Activated CD4-positive, alpha-beta T cell treated with anti-CD3 and anti-CD28 coated beads for 36 hours (primary cell): ENCODE results near the gene OR6C75. TPM values are rescaled to one million over a fixed set of nuclear protein-coding genes. Genes with fewer than 3 reads are reported as not detected.
"Not testable (repeated sequence)": the region's sequence is repeated elsewhere in the genome, so short reads cannot be mapped to it uniquely, and the experiment has no call there.

Experiments used
- ATAC-seq: fragments of 200-7000 bp; cut with Tn5 transposase; one replicate; pipeline ENCODE4 v1.10.0; 2021; ENCODE audit warnings: mild to moderate bottlenecking, moderate library complexity
- CTCF ChIA-PET: fragments of 350-600 bp; sonication (Branson Sonifier 250); formaldehyde crosslinking; loops from one replicate; lab custom pipeline; 2021; ENCODE audit warnings: antibody characterized with exemption; lab: Charles Lee
- POLR2A ChIA-PET: fragments of 350-600 bp; sonication (Branson Sonifier 250); formaldehyde crosslinking; loops from one replicate; lab custom pipeline; 2021; ENCODE audit warnings: antibody characterized with exemption, inconsistent platforms; lab: Charles Lee
- DNase-seq: peaks from one replicate; pipeline ENCODE4 v3.0.0-alpha.2; 2020
- H3K27ac Mint-ChIP-seq: one replicate; pipeline ENCODE4 v1.8.0; 2021; ENCODE audit warnings: mixed read lengths
- H3K27me3 Mint-ChIP-seq: one replicate; pipeline ENCODE4 v1.8.0; 2021; ENCODE audit warnings: mixed read lengths
- H3K36me3 Mint-ChIP-seq: one replicate; pipeline ENCODE4 v1.8.0; 2021; ENCODE audit warnings: low read depth, mixed read lengths
- H3K4me1 Mint-ChIP-seq: one replicate; pipeline ENCODE4 v1.8.0; 2021; ENCODE audit warnings: mixed read lengths
- H3K4me3 Mint-ChIP-seq: one replicate; pipeline ENCODE4 v1.8.0; 2021; ENCODE audit warnings: mild to moderate bottlenecking, moderate library complexity, mixed read lengths
- H3K9me3 Mint-ChIP-seq: one replicate; pipeline ENCODE4 v1.8.0; 2021; ENCODE audit warnings: low read depth, mixed read lengths
- intact Hi-C, 2 experiments: fragments of 100-400 bp; cut with DNase I in 1 of 2; cut with micrococcal nuclease in 1 of 2; formaldehyde crosslinking; loops; one replicate each; pipeline versions ENCODE4 v1.14.2 to v1.15.1; 2022 to 2024; cut with DNase I, micrococcal nuclease
- total RNA-seq, 2 experiments: library from RNA; stranded (reverse); gene quantifications; one replicate each; pipeline ENCODE4 v1.2.3, GENCODE V29; 2021

The OR6C75 gene
- total RNA-seq, 2 experiments from 2014 or later: not detected

DNA sequence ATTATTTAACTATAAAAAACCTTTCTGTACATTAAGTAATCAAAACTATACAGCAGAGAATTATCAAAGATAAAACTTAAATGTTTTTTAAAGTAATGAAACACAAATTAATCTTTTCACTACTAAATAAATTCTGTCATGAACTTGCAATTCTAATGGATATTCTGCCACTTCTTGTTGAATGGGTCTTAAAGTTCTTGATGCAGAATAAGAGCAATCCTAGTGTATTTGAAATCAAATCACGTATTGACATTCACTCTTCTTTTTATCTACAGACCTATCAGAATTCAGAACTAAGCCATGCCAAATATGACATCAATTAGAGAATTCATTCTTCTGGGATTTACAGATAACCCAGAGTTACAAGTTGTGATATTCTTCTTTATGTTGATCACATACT is 37.5 kb downstream of the OR6C75 start, which contains the start of gene OR6C65:
TSS of gene OR6C65 (plus strand) at position 301 of the 400 bp plus-strand sequence. CDS start at position 301, 0 bp downstream.
- no peak for ATAC-seq
- Mint-ChIP-seq H3K27me3 (peaks cover 16% of the 10 kb centered on the region), H3K4me1 (no peaks in the 10 kb centered on the region), H3K4me3 (no peak within 1 kb of the TSS), H3K36me3 (no peaks in the 10 kb centered on the region), H3K9me3 (no peaks in the 10 kb centered on the region), H3K27ac (no peak within 1 kb of the TSS)
- ChIA-PET CTCF (no interaction called here), POLR2A (no interaction called here)
- intact Hi-C loops: no loop called here
- DNase-seq: no peak

DNA sequence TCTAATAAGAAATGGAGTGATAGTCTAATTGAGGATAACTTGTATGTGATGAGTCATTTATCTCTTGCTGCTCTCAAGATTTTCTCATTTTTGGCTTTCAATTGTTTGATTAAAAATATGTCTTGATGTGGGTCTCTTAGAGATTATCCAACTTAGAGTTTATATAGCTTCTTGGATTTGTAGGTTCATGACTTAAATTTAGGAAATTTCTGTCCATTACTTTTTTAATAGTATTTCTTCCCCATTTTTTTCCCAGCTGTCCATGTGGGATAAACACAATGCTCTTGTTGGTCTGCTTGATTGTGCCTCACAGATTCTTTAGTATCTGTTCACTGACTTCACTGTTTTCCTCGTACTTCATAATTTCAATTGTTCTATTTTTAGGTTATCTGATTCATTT is 45.1 kb downstream of the OR6C75 start:
- peaks cover 10% of the 10 kb centered on the region for H3K27me3 Mint-ChIP-seq
- no peak for DNase-seq
- no peaks in the 10 kb centered on the region for H3K4me1 Mint-ChIP-seq
- no peak overlapping the region for H3K27ac Mint-ChIP-seq
- H3K9me3 Mint-ChIP-seq: peaks cover 2% of the 10 kb centered on the region
- H3K36me3 Mint-ChIP-seq: no peaks in the 10 kb centered on the region
- CTCF ChIA-PET: no interaction called here
- no peak for ATAC-seq
- no peak overlapping the region for H3K4me3 Mint-ChIP-seq
- POLR2A ChIA-PET: no interaction called here
- intact Hi-C loops: no loop called here

DNA sequence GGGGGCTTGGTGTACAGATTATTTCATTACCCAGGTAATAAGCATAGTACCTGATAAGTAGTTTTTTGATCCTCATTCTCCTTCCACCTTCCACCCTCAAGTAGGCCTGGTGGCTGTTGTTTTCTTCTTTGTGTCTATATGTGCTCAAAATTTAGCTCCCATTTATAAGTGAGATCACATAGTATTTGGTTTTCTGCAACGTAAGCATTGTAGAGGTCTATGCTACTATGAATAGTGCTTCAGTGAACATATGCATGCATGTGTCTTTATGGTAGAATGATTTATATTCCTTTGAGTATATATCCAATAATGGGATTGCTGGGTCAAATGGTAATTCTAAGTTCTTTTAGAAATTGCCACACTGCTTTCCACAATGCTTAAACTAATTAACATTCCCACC is 46.4 kb downstream of the OR6C75 start:
- H3K4me3 Mint-ChIP-seq, H3K36me3 Mint-ChIP-seq, intact Hi-C loops, H3K27ac Mint-ChIP-seq, H3K9me3 Mint-ChIP-seq, DNase-seq, H3K4me1 Mint-ChIP-seq, POLR2A ChIA-PET, ATAC-seq, CTCF ChIA-PET: not testable (repeated sequence)
- H3K27me3 Mint-ChIP-seq: peaks cover 11% of the 10 kb centered on the region

DNA sequence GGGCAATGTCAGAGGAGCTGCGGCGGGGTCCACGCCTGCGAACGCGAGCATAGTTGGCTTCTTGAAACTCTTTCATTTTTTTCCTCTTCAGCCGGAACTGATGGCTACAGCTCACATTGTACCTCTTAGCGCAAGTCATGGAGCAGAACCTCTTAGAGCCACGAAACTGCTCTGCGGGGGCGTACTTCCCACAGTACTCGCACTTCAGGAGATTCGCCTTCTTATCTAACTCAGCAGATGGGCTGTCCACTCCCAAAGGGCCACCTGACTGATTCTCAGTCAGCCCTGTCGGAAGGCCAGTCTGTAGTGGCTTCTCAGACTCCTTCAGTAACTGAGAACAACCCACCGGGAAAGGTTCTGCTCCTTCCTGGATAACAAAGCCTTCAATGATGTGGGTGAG is 49.4 kb downstream of the OR6C75 start:
- H3K4me3 Mint-ChIP-seq, ATAC-seq, intact Hi-C loops, CTCF ChIA-PET, POLR2A ChIA-PET, H3K27ac Mint-ChIP-seq, H3K36me3 Mint-ChIP-seq, DNase-seq, H3K9me3 Mint-ChIP-seq, H3K4me1 Mint-ChIP-seq: not testable (repeated sequence)
- peaks cover 29% of the 10 kb centered on the region for H3K27me3 Mint-ChIP-seq

DNA sequence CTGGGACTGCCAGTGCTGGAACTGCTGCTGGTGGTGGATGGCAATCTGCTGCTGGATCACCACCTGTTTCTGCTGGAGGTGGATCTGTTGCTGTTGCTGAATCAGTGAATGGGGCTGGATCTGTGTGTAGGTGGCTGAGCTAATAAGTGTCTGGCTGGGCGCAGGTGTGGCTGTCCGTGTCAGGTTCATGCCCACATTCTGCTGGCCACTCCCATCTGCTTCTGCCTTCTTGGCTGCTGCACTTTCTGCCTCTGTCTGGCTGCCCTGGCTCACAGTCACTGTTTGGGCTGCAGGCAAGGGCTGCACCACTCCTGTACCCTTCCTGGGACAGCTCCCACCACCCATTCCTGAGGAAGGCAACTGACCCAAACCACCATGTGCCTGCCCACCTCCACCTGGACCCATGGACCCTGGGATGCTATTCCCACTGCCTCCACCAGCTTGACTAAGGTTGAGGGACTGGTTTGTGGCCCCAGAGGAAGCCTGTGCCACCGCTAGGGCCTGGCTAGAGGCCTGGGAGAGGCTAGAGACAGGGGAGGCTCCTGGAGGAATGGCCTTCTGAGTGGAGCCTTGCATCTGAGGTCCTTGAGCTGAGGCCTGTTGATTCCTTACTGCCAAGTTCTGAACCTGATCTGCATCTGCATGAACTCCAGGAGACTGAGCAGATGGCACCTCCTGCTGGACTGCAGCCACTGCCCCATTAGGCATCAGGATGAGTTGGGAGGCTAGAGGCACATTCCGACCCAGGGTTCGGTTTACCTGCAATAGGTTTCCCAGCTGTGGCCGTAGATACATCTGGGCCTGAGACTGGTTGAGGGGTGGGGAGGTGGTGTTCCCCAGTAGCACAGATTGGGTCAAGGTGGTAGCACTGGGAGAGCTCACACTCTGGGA is 51.0 kb downstream of the OR6C75 start:
- H3K36me3 Mint-ChIP-seq, H3K27ac Mint-ChIP-seq, H3K9me3 Mint-ChIP-seq, H3K4me3 Mint-ChIP-seq, H3K4me1 Mint-ChIP-seq, POLR2A ChIA-PET, DNase-seq, intact Hi-C loops, ATAC-seq, CTCF ChIA-PET: not testable (repeated sequence)
- H3K27me3 Mint-ChIP-seq: peaks cover 38% of the 10 kb centered on the region

DNA sequence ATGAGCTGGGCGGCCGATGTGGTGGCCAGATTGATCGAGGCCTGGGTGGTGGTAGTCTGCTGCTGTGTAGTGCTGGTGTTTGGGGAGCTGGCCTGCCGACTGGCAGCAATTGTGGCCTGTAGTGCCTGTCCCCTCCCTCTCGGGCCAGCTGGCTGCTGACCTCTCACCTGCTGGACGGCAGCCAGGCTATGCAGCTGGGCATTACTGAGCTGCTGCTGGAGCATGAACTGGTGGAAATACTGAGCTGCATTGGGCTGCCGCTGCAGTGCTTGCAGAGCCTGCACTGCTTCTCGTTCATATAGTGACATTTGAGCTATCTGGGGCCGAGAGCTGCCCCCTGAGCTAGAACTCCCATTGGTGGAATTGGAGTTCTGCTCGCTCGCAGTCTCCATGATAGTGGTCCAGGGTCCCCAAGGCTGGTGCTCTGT is 51.6 kb downstream of the OR6C75 start:
- H3K4me1 Mint-ChIP-seq, CTCF ChIA-PET, DNase-seq, POLR2A ChIA-PET, ATAC-seq, H3K4me3 Mint-ChIP-seq, intact Hi-C loops, H3K36me3 Mint-ChIP-seq, H3K27ac Mint-ChIP-seq, H3K9me3 Mint-ChIP-seq: not testable (repeated sequence)
- peaks cover 42% of the 10 kb centered on the region for H3K27me3 Mint-ChIP-seq

DNA sequence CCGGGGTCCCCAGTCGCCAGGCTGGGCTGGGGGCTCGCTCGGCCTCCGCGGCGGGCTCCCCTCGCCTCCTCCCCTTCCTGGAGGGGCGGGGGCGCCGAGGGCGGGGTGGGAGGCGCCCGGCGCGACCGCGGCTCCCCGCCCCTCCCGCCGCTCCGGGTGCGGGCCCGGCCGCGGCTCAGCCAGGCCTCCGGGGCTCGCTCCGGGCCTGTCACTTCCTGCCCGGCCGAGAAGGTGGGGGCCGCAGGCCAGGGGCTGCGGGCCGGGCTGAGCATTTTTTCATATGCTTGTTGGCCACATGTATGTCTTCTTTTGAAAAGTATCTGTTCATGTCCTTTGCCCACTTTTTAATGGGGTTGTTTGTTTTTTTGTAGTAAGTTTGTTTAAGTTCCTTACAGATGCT is 52.1 kb downstream of the OR6C75 start:
- H3K9me3 Mint-ChIP-seq, H3K27ac Mint-ChIP-seq, DNase-seq, intact Hi-C loops, POLR2A ChIA-PET, H3K4me1 Mint-ChIP-seq, H3K36me3 Mint-ChIP-seq, CTCF ChIA-PET, H3K4me3 Mint-ChIP-seq: not testable (repeated sequence)
- peaks cover 45% of the 10 kb centered on the region for H3K27me3 Mint-ChIP-seq
- peak; percentile 80 for ATAC-seq

DNA sequence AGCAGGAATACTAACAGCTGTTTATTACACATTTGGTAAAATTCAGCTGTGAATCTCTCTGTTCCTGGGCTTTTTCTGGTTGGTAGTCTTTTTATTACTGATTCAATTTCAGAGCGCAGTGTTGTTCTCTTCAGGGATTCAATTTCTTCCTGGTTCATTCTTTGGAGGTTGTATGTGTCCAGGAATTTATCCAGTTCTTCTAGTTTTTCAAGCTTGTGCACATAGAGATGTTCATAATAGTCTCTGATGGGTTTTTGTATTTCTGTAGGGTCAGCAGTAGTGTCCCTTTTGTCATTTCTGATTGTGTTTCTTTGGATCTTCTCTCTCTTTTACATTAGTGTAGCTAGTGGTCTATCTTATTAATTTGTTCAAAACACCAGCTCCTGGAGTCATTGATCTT is 54.2 kb downstream of the OR6C75 start:
- Mint-ChIP-seq H3K9me3 (no peaks in the 10 kb centered on the region), H3K27ac (no peak overlapping the region)
- intact Hi-C loops: no loop called here

More for the DNA sequence above, 54.2 kb downstream of the OR6C75 start:
- peaks cover 46% of the 10 kb centered on the region for H3K27me3 Mint-ChIP-seq
- no peak for ATAC-seq
- ChIA-PET POLR2A (no interaction called here), CTCF (no interaction called here)
- H3K36me3 Mint-ChIP-seq: no peaks in the 10 kb centered on the region
- no peak for DNase-seq
- no peak overlapping the region for H3K4me3 Mint-ChIP-seq
- H3K4me1 Mint-ChIP-seq: peaks cover 6% of the 10 kb centered on the region

Other genes starting within 250 kb of the OR6C75 start
- gene OR9K2, start 236.6 kb upstream of the OR6C75 start, total RNA-seq: not detected
- not detected for gene OR10A7, start 141.9 kb upstream of the OR6C75 start, total RNA-seq
- not detected for gene OR6C74, start 118.4 kb upstream of the OR6C75 start, total RNA-seq
- gene OR6C6, start 66.4 kb upstream of the OR6C75 start, total RNA-seq: not detected
- not detected for gene OR6C1, start 48.6 kb upstream of the OR6C75 start, total RNA-seq
- not detected for gene OR6C3, start 32.2 kb upstream of the OR6C75 start, total RNA-seq
- gene OR6C65, start 37.6 kb downstream of the OR6C75 start, total RNA-seq: not detected
- not detected for gene OR6C76, start 63.3 kb downstream of the OR6C75 start, total RNA-seq
- not detected for gene OR6C2, start 81.1 kb downstream of the OR6C75 start, total RNA-seq
- not detected for gene OR6C70, start 107.2 kb downstream of the OR6C75 start, total RNA-seq
- gene OR6C68, start 129.4 kb downstream of the OR6C75 start, total RNA-seq: not detected
- not detected for gene OR6C4, start 186.6 kb downstream of the OR6C75 start, total RNA-seq
- gene OR2AP1, start 209.5 kb downstream of the OR6C75 start, total RNA-seq: not detected